PFSK-1 (cell line): ENCODE results near the gene USP13.

Experiments used
- FOXP2 ChIP-seq: optimal IDR thresholded peaks from 2 replicates; pipeline ENCODE3; 2011; ENCODE audit warnings: borderline replicate concordance, control low read depth, inconsistent platforms; ENCODE audit not compliant: insufficient read depth; ENCODE audit errors: extremely low read length, extremely low read depth
- POLR2AphosphoS5 ChIP-seq: IDR thresholded peaks from 2 replicates; pipeline ENCODE4 v1.6.1; 2012; ENCODE audit warnings: low read depth, mild to moderate bottlenecking, control low read depth, low read length, moderate library complexity
- SIN3A ChIP-seq: IDR thresholded peaks from 2 replicates; pipeline ENCODE4 v1.6.1; 2012; ENCODE audit warnings: mild to moderate bottlenecking, low read length, moderate library complexity, borderline replicate concordance; ENCODE audit not compliant: insufficient read depth
- TAF1 ChIP-seq: IDR thresholded peaks from 2 replicates; pipeline ENCODE4 v1.6.1; 2012; ENCODE audit warnings: low read length, control low read depth, borderline replicate concordance; ENCODE audit not compliant: insufficient read depth
- TF ChIP-seq, protein P1 (sequence below), 2 experiments: IDR thresholded peaks; 2 replicates each; pipeline versions ENCODE4 v1.6.1 to v1.8.0; 2011 to 2012; ENCODE audit warnings: low read depth in 2 of 2, low read length in 2 of 2, control low read depth in 1 of 2, inconsistent platforms in 1 of 2, mild to moderate bottlenecking in 1 of 2, moderate library complexity in 1 of 2; ENCODE audit not compliant: insufficient read depth in 1 of 2

The USP13 gene

DNA sequence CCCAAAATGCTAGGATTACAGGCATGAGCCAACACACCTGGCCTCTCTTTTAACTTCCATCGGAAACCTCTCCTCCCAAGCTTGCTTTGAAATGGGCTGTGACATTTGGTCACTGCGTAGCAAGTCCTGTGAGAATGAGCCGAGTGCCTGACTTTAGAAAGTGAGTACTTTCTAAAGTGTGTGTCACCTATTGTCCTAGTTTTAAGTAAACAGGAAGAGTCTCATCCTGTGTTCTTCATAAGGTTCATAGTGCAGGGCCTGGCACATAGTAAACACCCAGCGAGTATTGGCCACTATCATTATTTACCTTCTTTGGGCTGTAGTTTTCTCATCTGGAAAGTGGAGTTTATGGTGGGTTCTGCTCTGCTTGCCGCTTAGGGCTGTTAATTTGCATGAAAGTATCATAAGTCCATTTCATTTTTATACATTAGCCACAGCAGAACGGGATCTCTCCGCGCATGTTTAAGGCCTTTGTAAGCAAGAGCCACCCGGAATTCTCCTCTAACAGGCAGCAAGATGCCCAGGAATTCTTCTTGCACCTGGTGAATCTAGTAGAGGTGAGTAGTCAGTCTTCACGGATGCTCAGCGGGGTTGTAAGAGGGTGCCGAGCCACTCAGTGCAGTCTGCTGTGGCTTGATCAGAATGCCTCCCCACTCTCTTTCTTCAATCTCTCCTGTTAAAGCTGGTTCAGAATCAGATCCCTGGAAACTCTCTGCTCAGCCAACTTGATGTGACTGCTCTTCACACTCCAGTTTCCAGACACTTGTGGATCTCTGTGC lies 87.2 kb downstream of the USP13 start:
- no peak for TF ChIP-seq POLR2AphosphoS5
- TF ChIP-seq, protein P1, sequence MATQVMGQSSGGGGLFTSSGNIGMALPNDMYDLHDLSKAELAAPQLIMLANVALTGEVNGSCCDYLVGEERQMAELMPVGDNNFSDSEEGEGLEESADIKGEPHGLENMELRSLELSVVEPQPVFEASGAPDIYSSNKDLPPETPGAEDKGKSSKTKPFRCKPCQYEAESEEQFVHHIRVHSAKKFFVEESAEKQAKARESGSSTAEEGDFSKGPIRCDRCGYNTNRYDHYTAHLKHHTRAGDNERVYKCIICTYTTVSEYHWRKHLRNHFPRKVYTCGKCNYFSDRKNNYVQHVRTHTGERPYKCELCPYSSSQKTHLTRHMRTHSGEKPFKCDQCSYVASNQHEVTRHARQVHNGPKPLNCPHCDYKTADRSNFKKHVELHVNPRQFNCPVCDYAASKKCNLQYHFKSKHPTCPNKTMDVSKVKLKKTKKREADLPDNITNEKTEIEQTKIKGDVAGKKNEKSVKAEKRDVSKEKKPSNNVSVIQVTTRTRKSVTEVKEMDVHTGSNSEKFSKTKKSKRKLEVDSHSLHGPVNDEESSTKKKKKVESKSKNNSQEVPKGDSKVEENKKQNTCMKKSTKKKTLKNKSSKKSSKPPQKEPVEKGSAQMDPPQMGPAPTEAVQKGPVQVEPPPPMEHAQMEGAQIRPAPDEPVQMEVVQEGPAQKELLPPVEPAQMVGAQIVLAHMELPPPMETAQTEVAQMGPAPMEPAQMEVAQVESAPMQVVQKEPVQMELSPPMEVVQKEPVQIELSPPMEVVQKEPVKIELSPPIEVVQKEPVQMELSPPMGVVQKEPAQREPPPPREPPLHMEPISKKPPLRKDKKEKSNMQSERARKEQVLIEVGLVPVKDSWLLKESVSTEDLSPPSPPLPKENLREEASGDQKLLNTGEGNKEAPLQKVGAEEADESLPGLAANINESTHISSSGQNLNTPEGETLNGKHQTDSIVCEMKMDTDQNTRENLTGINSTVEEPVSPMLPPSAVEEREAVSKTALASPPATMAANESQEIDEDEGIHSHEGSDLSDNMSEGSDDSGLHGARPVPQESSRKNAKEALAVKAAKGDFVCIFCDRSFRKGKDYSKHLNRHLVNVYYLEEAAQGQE (IDR thresholded peaks at IDR 0.05; ENCODE audit: insufficient read depth in 1 of 2, low read depth in 2 of 2, low read length in 2 of 2), result no peak
- TF ChIP-seq TAF1, result no peak
- no peak for TF ChIP-seq SIN3A
- no peak for TF ChIP-seq FOXP2

DNA sequence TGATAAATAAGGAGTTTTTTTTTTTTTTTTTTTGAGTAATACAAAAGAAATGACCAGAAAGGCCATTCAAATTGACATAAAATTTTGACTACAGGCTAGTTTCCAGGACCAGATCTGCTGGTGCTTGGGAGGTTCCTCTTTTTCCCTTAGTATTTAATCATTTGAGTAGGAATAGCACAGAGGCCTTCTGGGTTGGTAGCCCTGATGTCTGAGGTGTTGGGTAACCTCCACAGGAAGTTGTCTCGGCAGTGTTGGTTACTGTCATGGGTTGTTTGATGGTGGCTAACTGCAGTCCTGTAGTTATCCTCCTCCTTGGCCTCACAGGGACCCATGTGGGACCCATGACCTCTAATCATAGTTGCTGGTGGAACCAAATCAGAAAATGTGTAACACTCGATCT lies 91.1 kb downstream of the USP13 start:
- no peak for TF ChIP-seq FOXP2
- TF ChIP-seq, protein P1 (IDR thresholded peaks at IDR 0.05; ENCODE audit: insufficient read depth in 1 of 2, low read depth in 2 of 2, low read length in 2 of 2), result no peak
- no peak for TF ChIP-seq POLR2AphosphoS5
- no peak for TF ChIP-seq SIN3A
- no peak for TF ChIP-seq TAF1

DNA sequence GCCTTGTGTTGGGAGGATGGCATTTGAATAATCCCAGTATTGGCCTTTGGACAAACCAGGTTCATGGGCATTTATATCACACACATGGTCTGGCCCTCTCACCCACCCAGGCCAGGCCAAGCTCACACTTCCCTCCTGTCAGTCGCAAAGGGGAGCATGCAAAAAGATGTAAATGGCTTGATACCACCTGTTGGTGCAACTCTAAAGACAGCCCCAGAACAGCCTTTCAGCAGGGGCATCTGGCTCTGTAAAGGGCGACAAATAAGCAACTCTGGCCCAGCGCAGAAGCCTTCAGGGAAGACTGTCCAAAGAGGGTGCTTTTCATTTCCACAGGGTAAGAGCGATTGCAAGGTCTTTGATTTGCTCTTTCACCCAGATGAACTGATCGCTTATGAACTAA lies 91.8 kb downstream of the USP13 start:
- no peak for TF ChIP-seq POLR2AphosphoS5

DNA sequence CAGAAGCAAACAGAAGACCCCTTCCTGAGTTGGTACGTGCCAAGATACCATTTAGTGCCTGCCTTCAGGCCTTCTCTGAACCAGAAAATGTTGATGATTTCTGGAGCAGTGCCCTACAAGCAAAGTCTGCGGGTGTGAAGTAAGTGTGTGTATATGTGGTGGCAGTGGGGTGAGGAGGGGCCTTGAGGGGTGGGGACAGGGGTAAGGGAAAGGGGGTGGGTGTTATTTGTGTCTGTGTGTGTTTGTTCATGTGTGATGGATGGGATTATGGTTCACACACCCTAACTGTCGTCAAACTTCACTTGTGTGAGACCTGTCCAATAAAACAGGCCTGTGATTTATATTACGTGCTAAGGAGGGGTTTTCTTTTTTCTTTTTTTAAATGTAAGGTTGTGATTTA lies 92.2 kb downstream of the USP13 start:
- TF ChIP-seq FOXP2, result no peak
- no peak for TF ChIP-seq TAF1
- no peak for TF ChIP-seq SIN3A
- TF ChIP-seq, protein P1 (IDR thresholded peaks at IDR 0.05; ENCODE audit: insufficient read depth in 1 of 2, low read depth in 2 of 2, low read length in 2 of 2), result no peak
- TF ChIP-seq POLR2AphosphoS5, result no peak

DNA sequence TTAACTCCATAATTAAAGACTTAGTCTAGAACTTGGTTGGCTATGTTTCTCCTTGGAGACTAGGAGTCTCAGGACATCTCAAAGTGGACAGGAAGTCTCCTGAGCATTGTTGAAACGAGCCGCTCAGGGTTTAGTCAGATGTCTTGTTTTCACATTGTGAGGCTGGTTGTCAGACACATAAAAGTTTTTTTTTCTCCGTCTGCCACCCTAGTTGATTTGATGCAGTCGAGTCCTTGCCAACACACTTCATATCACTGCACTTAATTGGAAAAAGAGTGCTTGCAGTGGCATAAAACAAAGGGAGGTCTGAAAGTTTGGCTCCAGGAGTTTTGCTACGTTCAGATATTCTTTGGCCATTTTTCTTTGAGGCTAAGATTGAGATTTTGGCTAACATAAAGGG lies 92.9 kb downstream of the USP13 start:
- TF ChIP-seq, protein P1 (IDR thresholded peaks at IDR 0.05; ENCODE audit: insufficient read depth in 1 of 2, low read depth in 2 of 2, low read length in 2 of 2), result no peak
- TF ChIP-seq TAF1, result no peak
- no peak for TF ChIP-seq POLR2AphosphoS5
- no peak for TF ChIP-seq SIN3A
- TF ChIP-seq FOXP2, result no peak
